Common myeloid progenitor, CD34-positive (primary cell): ENCODE data around the gene ZW10.
"Not testable (repeated sequence)": the region's sequence is repeated elsewhere in the genome, so short reads cannot be mapped to it uniquely, and the experiment has no call there.

Experiments used
- CTCF ChIA-PET: fragments of 350-600 bp; sonication (Branson Sonifier 250); formaldehyde crosslinking; loops from one replicate; lab custom pipeline; 2021; ENCODE audit warnings: antibody characterized with exemption; lab: Charles Lee
- POLR2A ChIA-PET: fragments of 350-600 bp; sonication (Branson Sonifier 250); formaldehyde crosslinking; loops from one replicate; lab custom pipeline; 2021; ENCODE audit warnings: antibody characterized with exemption; lab: Charles Lee
- DNase-seq, 3 donors: peaks; one replicate each; pipeline versions ENCODE4 v3.0.0 to v3.0.0-alpha.2; 2013
- H3K27ac ChIP-seq, 2 experiments: 1 replicate in 1 of 2; 2 replicates in 1 of 2; pipeline ENCODE4 v1.7.0; 2013; ENCODE audit warnings: inconsistent platforms in 2 of 2, low read length in 2 of 2, mild to moderate bottlenecking in 2 of 2, low read depth in 1 of 2, moderate library complexity in 1 of 2; ENCODE audit not compliant: severe bottlenecking in 2 of 2, insufficient read depth in 1 of 2, poor library complexity in 1 of 2
- H3K27me3 ChIP-seq, 5 experiments: replicated peaks in 2 of 5; 1 replicate in 3 of 5; 2 replicates in 2 of 5; pipeline versions ENCODE4 v1.6.1 to v1.7.0; 2013; ENCODE audit warnings: low read length in 4 of 5, mild to moderate bottlenecking in 2 of 5, moderate library complexity in 2 of 5, inconsistent platforms in 1 of 5; ENCODE audit not compliant: insufficient read depth in 5 of 5, control insufficient read depth in 4 of 5
- H3K36me3 ChIP-seq, 4 experiments: 1 replicate in 2 of 4; 2 replicates in 2 of 4; pipeline versions ENCODE4 v1.6.1 to v1.7.0; 2013; ENCODE audit warnings: low read length in 3 of 4, control low read depth in 1 of 4, mild to moderate bottlenecking in 1 of 4; ENCODE audit not compliant: control insufficient read depth in 4 of 4, insufficient read depth in 4 of 4
- H3K4me1 ChIP-seq, 4 experiments: 1 replicate in 3 of 4; 2 replicates in 1 of 4; pipeline versions ENCODE4 v1.6.1 to v1.7.1; 2013; ENCODE audit warnings: low read length in 3 of 4, mild to moderate bottlenecking in 3 of 4, control low read depth in 1 of 4, inconsistent platforms in 1 of 4, moderate library complexity in 1 of 4; ENCODE audit not compliant: control insufficient read depth in 4 of 4, insufficient read depth in 4 of 4; ENCODE audit errors: control extremely low read depth in 1 of 4
- H3K4me3 ChIP-seq, 7 experiments: 1 replicate in 4 of 7; 2 replicates in 3 of 7; pipeline versions ENCODE4 v1.5.1 to v1.7.0; 2013; ENCODE audit warnings: mild to moderate bottlenecking in 7 of 7, low read length in 6 of 7, moderate library complexity in 6 of 7, inconsistent platforms in 2 of 7, low read depth in 2 of 7, control low read depth in 1 of 7; ENCODE audit not compliant: insufficient read depth in 4 of 7, control insufficient read depth in 1 of 7; ENCODE audit errors: extremely low read depth in 1 of 7
- H3K9me3 ChIP-seq, 5 experiments: 1 replicate in 4 of 5; 2 replicates in 1 of 5; pipeline versions ENCODE4 v1.6.1 to v1.7.1; 2013; ENCODE audit warnings: low read length in 4 of 5, mild to moderate bottlenecking in 2 of 5, inconsistent platforms in 1 of 5, low read depth in 1 of 5, moderate library complexity in 1 of 5; ENCODE audit not compliant: control insufficient read depth in 4 of 5, insufficient read depth in 2 of 5; ENCODE audit errors: control extremely low read depth in 1 of 5
- WGBS: methylation state at CpG from one replicate; pipeline ENCODE4 v1.1.5; 2013; ENCODE audit not compliant: insufficient coverage; 5-methylcytosine and 5-hydroxymethylcytosine counted together

Gene ZW10

GRCh38 chr11:113722221-113722620 is 51.3 kb downstream of the ZW10 start:
- Histone ChIP-seq H3K27ac (no peak overlapping the region), H3K27me3 (no peaks in the 10 kb centered on the region), H3K4me1 (no peaks in the 10 kb centered on the region), H3K4me3 (no peak overlapping the region), H3K36me3 (no peaks in the 10 kb centered on the region), H3K9me3 (peaks cover 0 to 2% (median 0%) of the 10 kb centered on the region in 5 experiments)
- 100% methylated on average over 1 of the region's 4 CpGs for WGBS
- ChIA-PET CTCF (no interaction called here), POLR2A (no interaction called here)
- DNase-seq, result no peak

- Histone ChIP-seq H3K27me3 (no peaks in the 10 kb centered on the region), H3K4me1 (no peaks in the 10 kb centered on the region), H3K36me3 (no peaks in the 10 kb centered on the region), H3K27ac (no peak overlapping the region), H3K4me3 (no peak overlapping the region), H3K9me3 (peaks cover 0 to 2% (median 0%) of the 10 kb centered on the region in 5 experiments)
- DNase-seq, result no peak
- ChIA-PET POLR2A (no interaction called here), CTCF (no interaction called here)
- WGBS, result 100% methylated on average over 2 of the region's 3 CpGs
These were observed 51.9 kb downstream of the ZW10 start for GRCh38 chr11:113721462-113722066.

- 94% methylated on average over 2 of the region's 3 CpGs for WGBS
- CTCF ChIA-PET, result not testable (repeated sequence)
These were observed 53.0 kb downstream of the ZW10 start for GRCh38 chr11:113720478-113720877.

GRCh38 chr11:113715882-113716625 is 57.4 kb downstream of the ZW10 start:
- WGBS, result 83% methylated on average over 1 of the region's 2 CpGs
- no peak for DNase-seq
- H3K27ac ChIP-seq, result no peak overlapping the region
- H3K4me3 ChIP-seq, result no peak overlapping the region
- H3K36me3 ChIP-seq, result peaks cover 0 to 8% (median 0%) of the 10 kb centered on the region in 4 experiments
- CTCF ChIA-PET, result no interaction called here
- peaks cover 0 to 8% (median 1%) of the 10 kb centered on the region in 5 experiments for H3K9me3 ChIP-seq
- H3K4me1 ChIP-seq, result no peaks in the 10 kb centered on the region
- H3K27me3 ChIP-seq, result no peaks in the 10 kb centered on the region
- POLR2A ChIA-PET, result no interaction called here

More at GRCh38 chr11:113720478-113720877, 53.0 kb downstream of the ZW10 start:
- POLR2A ChIA-PET, H3K27me3 ChIP-seq, H3K4me3 ChIP-seq, H3K36me3 ChIP-seq, H3K27ac ChIP-seq, H3K9me3 ChIP-seq, H3K4me1 ChIP-seq, DNase-seq: not testable (repeated sequence)

GRCh38 chr11:113715273-113715672 is 58.2 kb downstream of the ZW10 start:
- Histone ChIP-seq H3K9me3 (peaks cover 0 to 9% (median 0%) of the 10 kb centered on the region in 5 experiments), H3K27me3 (no peaks in the 10 kb centered on the region), H3K4me3 (no peak overlapping the region), H3K36me3 (peaks cover 0 to 8% (median 0%) of the 10 kb centered on the region in 4 experiments), H3K4me1 (no peaks in the 10 kb centered on the region), H3K27ac (no peak overlapping the region)
- ChIA-PET CTCF (no interaction called here), POLR2A (no interaction called here)
- WGBS, result 94% methylated on average over 1 of the region's 1 CpG
- no peak for DNase-seq

- DNase-seq, result no peak
- Histone ChIP-seq H3K4me3 (no peak overlapping the region), H3K36me3 (peaks cover 0 to 5% (median 0%) of the 10 kb centered on the region in 4 experiments), H3K9me3 (peaks cover 0 to 24% (median 2%) of the 10 kb centered on the region in 5 experiments), H3K27me3 (no peaks in the 10 kb centered on the region), H3K27ac (no peak overlapping the region), H3K4me1 (no peaks in the 10 kb centered on the region)
- ChIA-PET POLR2A (no interaction called here), CTCF (no interaction called here)
- WGBS, result no CpG with 5 or more reads among the region's 1 CpG
These were observed 62.5 kb downstream of the ZW10 start for GRCh38 chr11:113710989-113711388.
